M059J (cell line): ENCODE results near the gene ZRANB2. TPM values are rescaled to one million over a fixed set of nuclear protein-coding genes. Genes with fewer than 3 reads are reported as not detected.

Source experiments
- DNase-seq: peaks from one replicate; pipeline ENCODE4 v3.0.0-alpha.2; 2012; ENCODE audit warnings: low read depth
- total RNA-seq: library from RNA; depleted of rRNA; stranded (reverse); fragments of >200 nt; shearing (Covaris generic); gene quantifications from 2 replicates; pipeline ENCODE4 v1.2.3, GENCODE V29; 2014

The ZRANB2 gene
- total RNA-seq, 1 experiment from 2014 or later, result 29.2 TPM

- DNase-seq, result no peak
Measured at GRCh38 chr1:71068325-71069240, 12.3 kb downstream of the ZRANB2 start.

- no peak for DNase-seq
Measured at GRCh38 chr1:71054791-71055190, 26.0 kb downstream of the ZRANB2 start.

- DNase-seq, result no peak
Measured at GRCh38 chr1:71054281-71054731, 26.5 kb downstream of the ZRANB2 start.

- DNase-seq, result no peak
Measured at GRCh38 chr1:71053758-71054157, 27.1 kb downstream of the ZRANB2 start.

- DNase-seq, result peak; percentile 40
Measured at GRCh38 chr1:71053146-71053545, 27.7 kb downstream of the ZRANB2 start.

GRCh38 chr1:71049951-71050598, 30.8 kb downstream of the ZRANB2 start:
- DNase-seq, result peak; percentile 68

- DNase-seq, result peak; percentile 65
Measured at GRCh38 chr1:71047635-71048607, 32.9 kb downstream of the ZRANB2 start, which contains the start of gene PTGER3. TSS of gene PTGER3 (minus strand) at chr1:71047816. CDS start at chr1:71047577, 239 bp downstream.

- DNase-seq, result no peak
Measured at GRCh38 chr1:71046891-71047634, 33.8 kb downstream of the ZRANB2 start.

GRCh38 chr1:71045463-71046028, 35.3 kb downstream of the ZRANB2 start:
- no peak for DNase-seq

- no peak for DNase-seq
Measured at GRCh38 chr1:71044833-71045232, 36.0 kb downstream of the ZRANB2 start.

- no peak for DNase-seq
Measured at GRCh38 chr1:71043065-71043464, 37.8 kb downstream of the ZRANB2 start.

- peak; percentile 48 for DNase-seq
Measured at GRCh38 chr1:71041806-71042205, 39.0 kb downstream of the ZRANB2 start.

GRCh38 chr1:71039661-71040262, 41.1 kb downstream of the ZRANB2 start:
- DNase-seq, result no peak

- no peak for DNase-seq
Measured at GRCh38 chr1:71038942-71039341, 41.9 kb downstream of the ZRANB2 start.

- DNase-seq, result no peak
Measured at GRCh38 chr1:71037829-71038620, 42.8 kb downstream of the ZRANB2 start.

- no peak for DNase-seq
Measured at GRCh38 chr1:71037066-71037465, 43.8 kb downstream of the ZRANB2 start.

GRCh38 chr1:71033136-71033535, 47.7 kb downstream of the ZRANB2 start:
- no peak for DNase-seq

GRCh38 chr1:71031426-71031825, 49.4 kb downstream of the ZRANB2 start:
- DNase-seq, result peak; percentile 50

- DNase-seq, result no peak
Measured at GRCh38 chr1:71030026-71030425, 50.8 kb downstream of the ZRANB2 start.
